DND-41 (cell line): ENCODE results near the gene LHX2.

Experiments used
- EZH2 ChIP-seq: IDR thresholded peaks from 3 replicates; pipeline ENCODE4 v1.6.1; 2012; ENCODE audit warnings: borderline replicate concordance, low read depth, mild to moderate bottlenecking, moderate library complexity, low read length, inconsistent platforms; ENCODE audit not compliant: severe bottlenecking
- TF ChIP-seq, protein P1 (sequence below): IDR thresholded peaks from 2 replicates; pipeline ENCODE4 v1.5.1; 2012; ENCODE audit warnings: borderline replicate concordance, low read length, moderate library complexity, mild to moderate bottlenecking; ENCODE audit not compliant: poor library complexity, severe bottlenecking; ENCODE audit errors: extremely low read depth

DNA sequence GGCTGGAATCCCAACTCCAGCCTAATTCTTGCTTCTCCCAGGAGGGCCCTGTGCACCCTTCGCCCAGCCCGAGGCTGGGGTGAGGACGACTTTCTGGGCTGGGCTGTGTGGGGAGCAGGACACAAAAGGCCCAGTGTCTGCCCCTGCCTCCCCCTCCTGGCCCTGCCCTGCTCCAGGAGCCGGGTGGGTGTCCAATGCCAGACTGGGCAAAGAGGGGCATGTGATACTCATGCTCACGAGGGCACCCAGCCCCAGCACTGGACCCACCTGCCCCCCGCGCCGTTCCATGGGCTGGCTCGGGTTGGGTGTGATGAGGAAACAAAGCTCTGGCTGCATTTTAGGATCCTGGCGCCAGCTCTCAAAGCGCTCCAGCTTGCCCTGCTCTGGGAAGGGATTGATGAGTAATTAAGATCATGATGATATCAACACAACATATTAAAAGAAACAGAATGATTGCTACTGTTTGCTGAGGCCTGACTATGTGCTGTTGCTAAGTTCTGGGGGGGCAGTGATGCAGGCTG lies 30.7 kb downstream of the LHX2 start:
- TF ChIP-seq, protein P1, sequence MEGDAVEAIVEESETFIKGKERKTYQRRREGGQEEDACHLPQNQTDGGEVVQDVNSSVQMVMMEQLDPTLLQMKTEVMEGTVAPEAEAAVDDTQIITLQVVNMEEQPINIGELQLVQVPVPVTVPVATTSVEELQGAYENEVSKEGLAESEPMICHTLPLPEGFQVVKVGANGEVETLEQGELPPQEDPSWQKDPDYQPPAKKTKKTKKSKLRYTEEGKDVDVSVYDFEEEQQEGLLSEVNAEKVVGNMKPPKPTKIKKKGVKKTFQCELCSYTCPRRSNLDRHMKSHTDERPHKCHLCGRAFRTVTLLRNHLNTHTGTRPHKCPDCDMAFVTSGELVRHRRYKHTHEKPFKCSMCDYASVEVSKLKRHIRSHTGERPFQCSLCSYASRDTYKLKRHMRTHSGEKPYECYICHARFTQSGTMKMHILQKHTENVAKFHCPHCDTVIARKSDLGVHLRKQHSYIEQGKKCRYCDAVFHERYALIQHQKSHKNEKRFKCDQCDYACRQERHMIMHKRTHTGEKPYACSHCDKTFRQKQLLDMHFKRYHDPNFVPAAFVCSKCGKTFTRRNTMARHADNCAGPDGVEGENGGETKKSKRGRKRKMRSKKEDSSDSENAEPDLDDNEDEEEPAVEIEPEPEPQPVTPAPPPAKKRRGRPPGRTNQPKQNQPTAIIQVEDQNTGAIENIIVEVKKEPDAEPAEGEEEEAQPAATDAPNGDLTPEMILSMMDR, result no peak
- no peak for TF ChIP-seq EZH2
